D721Med (cell line): ENCODE measurements around the gene TDRD9.
A peak's percentile ranks its signal among the peaks of the same experiment; 100 is the strongest.
"Not testable (repeated sequence)": the region's sequence is repeated elsewhere in the genome, so short reads cannot be mapped to it uniquely, and the experiment has no call there.

Experiments
- DNase-seq: peaks from one replicate; pipeline ENCODE4 v3.0.0; 2011; ENCODE audit warnings: low spot score; ENCODE audit not compliant: insufficient read length
- FAIRE-seq: peaks from 2 replicates; lab custom pipeline; 2011; peaks lifted over from hg19 to GRCh38; lab: Jason Lieb, UNC
- TF ChIP-seq, protein P1 (sequence below): IDR thresholded peaks from 2 replicates; pipeline ENCODE4 v1.5.1; 2012; ENCODE audit warnings: mild to moderate bottlenecking, control low read depth; ENCODE audit not compliant: insufficient read depth; ENCODE audit errors: missing control alignments

Gene TDRD9

DNA sequence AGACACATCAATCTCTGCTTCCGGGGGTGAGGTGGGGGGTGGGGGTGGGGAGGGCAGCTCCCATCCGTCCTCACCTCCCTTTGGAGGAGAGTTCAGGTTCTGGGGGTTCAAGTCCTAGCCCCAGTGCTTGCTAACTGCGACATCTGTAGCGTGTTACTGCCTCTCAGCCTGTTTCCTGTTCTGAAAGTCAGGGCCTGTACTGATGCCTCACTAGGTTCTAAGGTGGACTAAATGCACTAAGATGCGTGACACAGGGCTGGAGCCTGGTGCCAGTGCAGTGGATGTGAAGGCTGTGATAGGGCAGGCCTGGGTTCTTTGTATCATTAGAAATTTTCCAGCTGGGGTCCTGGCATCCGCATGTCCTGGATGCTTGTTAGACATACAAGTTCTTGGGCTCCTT, 17.3 kb upstream of the TDRD9 start:
- DNase-seq (no peak), FAIRE-seq (no peak)
- TF ChIP-seq, protein P1, sequence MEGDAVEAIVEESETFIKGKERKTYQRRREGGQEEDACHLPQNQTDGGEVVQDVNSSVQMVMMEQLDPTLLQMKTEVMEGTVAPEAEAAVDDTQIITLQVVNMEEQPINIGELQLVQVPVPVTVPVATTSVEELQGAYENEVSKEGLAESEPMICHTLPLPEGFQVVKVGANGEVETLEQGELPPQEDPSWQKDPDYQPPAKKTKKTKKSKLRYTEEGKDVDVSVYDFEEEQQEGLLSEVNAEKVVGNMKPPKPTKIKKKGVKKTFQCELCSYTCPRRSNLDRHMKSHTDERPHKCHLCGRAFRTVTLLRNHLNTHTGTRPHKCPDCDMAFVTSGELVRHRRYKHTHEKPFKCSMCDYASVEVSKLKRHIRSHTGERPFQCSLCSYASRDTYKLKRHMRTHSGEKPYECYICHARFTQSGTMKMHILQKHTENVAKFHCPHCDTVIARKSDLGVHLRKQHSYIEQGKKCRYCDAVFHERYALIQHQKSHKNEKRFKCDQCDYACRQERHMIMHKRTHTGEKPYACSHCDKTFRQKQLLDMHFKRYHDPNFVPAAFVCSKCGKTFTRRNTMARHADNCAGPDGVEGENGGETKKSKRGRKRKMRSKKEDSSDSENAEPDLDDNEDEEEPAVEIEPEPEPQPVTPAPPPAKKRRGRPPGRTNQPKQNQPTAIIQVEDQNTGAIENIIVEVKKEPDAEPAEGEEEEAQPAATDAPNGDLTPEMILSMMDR = no peak

- FAIRE-seq (no peak), DNase-seq (no peak)
- TF ChIP-seq, protein P1 = no peak
These were observed 12.6 kb upstream of the TDRD9 start for GRCh38 chr14:103915616-103916015.

- FAIRE-seq (no peak), DNase-seq (no peak)
- TF ChIP-seq, protein P1 = no peak
These were observed 11.5 kb upstream of the TDRD9 start for GRCh38 chr14:103916636-103917262.

GRCh38 chr14:103920981-103921854, 7.0 kb upstream of the TDRD9 start:
- DNase-seq (peak; percentile 91), FAIRE-seq (no peak)
- TF ChIP-seq, protein P1 = peak; percentile 82

- FAIRE-seq, DNase-seq: not testable (repeated sequence)
These were observed 6.4 kb upstream of the TDRD9 start for GRCh38 chr14:103921855-103922200.

DNA sequence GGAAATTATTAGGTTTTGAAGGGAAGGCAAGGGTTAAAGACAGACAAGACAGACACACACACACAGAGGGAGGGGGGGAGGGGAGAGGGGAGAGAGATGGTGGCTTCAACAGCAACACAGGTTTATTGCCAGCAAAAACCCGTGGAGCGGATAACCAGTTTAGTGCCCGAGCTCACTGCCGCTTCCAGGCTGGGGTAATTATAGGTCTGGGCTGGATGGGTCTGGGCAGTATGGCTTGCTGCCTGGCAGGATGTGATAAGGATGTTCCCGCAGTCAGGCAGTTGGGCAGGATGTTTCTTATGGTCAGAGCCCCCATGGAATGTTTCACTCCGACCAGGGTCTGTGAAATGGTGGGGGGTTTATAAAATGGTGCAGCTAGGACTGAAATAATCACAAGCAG, 4.4 kb upstream of the TDRD9 start:
- TF ChIP-seq, protein P1 = no peak
- no peak for DNase-seq

DNA sequence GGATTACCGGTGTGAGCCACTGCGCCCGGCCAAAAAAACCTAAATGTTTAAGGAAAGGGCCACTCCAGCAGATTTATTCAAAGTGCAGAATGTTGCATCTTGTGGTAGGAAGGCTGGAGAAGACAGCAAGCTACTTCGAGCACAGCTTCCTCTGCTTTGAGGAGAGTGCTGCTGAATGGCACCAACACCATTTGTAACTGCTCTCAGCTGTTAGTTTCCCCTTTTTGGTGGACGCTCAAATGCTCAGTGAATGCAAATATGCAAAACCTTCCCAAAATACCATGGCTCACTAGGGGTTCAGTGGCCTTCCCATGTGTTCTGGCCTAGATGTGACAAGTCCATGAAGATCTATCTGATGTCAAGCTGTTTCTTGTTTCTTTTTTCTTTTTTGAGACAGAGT, 2.9 kb upstream of the TDRD9 start:
- FAIRE-seq = no peak
- TF ChIP-seq, protein P1 = no peak
- DNase-seq = no peak

More for the DNA sequence above, 4.4 kb upstream of the TDRD9 start:
- FAIRE-seq = no peak
